LNCAP (cell line): ENCODE results near the gene CNTNAP2.

Experiments used
- TF ChIP-seq, protein P1 (sequence below): fragments of 450-650 bp; IDR thresholded peaks from 2 replicates; pipeline ENCODE4 v1.5.1; 2017; ENCODE audit warnings: mild to moderate bottlenecking

The CNTNAP2 gene

DNA sequence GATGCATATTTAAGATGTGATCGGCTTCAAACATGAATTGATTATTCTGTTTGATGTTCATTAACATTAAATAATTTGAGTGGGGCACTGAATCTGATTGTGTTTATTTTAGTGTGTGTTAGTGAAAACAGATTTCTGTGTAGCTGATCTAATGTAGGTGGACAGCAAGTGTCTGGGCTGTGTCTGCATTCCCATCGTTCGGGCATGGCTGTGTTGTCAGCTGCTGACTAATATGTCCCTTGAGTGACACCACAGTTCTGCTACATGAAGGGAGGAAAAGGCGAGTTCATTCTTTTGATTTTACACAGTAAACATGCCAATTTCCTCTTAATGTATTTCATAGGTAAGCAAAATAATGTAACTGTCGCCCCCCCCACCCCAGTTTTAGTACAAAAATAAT, 203.0 kb downstream of the CNTNAP2 start:
- TF ChIP-seq, protein P1, sequence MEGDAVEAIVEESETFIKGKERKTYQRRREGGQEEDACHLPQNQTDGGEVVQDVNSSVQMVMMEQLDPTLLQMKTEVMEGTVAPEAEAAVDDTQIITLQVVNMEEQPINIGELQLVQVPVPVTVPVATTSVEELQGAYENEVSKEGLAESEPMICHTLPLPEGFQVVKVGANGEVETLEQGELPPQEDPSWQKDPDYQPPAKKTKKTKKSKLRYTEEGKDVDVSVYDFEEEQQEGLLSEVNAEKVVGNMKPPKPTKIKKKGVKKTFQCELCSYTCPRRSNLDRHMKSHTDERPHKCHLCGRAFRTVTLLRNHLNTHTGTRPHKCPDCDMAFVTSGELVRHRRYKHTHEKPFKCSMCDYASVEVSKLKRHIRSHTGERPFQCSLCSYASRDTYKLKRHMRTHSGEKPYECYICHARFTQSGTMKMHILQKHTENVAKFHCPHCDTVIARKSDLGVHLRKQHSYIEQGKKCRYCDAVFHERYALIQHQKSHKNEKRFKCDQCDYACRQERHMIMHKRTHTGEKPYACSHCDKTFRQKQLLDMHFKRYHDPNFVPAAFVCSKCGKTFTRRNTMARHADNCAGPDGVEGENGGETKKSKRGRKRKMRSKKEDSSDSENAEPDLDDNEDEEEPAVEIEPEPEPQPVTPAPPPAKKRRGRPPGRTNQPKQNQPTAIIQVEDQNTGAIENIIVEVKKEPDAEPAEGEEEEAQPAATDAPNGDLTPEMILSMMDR: no peak

GRCh38 chr7:146321301-146321700, 204.7 kb downstream of the CNTNAP2 start:
- TF ChIP-seq, protein P1: no peak

DNA sequence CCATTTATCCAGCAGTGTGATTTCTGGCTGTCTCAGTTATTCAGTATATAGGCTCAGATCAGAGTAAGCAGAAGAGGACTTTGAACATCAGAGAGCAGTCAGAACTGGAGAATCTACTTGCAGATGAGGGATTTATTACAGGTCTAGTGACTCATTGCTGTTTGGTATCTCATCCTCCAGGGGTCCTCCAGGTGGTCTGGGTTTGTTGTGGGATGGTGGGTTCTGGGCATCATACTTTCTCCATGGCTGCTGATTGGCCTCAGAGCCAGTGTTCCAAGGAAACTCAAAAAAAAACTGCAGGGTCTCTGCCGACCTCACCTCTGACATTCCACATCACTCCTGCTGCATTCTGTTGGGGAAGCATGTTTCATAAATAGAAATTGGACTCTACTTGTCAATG, 214.8 kb downstream of the CNTNAP2 start:
- TF ChIP-seq, protein P1: no peak

GRCh38 chr7:146345251-146345650, 228.7 kb downstream of the CNTNAP2 start:
- TF ChIP-seq, protein P1: no peak

GRCh38 chr7:146346096-146346495, 229.5 kb downstream of the CNTNAP2 start:
- TF ChIP-seq, protein P1: no peak

GRCh38 chr7:146355216-146355615, 238.6 kb downstream of the CNTNAP2 start:
- TF ChIP-seq, protein P1: no peak

- TF ChIP-seq, protein P1: no peak
These were observed 242.6 kb downstream of the CNTNAP2 start for GRCh38 chr7:146359176-146359575.

DNA sequence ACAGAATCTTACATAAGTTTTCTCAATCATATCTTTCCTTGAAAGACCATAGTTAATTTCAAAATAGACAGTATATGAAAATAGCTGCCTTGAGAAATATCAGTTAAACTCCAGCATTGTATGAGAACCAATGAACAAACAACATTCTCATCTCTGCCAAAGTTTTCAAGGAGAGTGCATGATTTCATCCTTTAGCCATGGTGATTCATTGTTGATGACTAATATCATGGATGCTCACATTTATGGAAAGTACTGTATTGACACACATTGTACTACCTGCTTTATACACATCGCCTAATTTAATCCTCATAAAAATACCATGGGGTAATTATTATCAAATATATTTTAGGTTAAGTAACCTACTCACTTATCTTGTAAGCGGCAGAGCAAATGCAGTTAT, 250.3 kb downstream of the CNTNAP2 start:
- TF ChIP-seq, protein P1: no peak
